ENCODE data around the gene CISH.

The CISH gene

GRCh38 chr3:50628601-50629000 lies 17.0 kb upstream of the CISH start:
- Histone ChIP-seq H3K9me2 (replicated peaks; ENCODE audit: low read depth, low read length) (no peaks in the 10 kb centered on the region), H3K4me1 (ENCODE audit: insufficient read depth, low read length, poor library complexity, severe bottlenecking) (peaks cover 97% of the 10 kb centered on the region), H3K36me3 (ENCODE audit: insufficient read depth, low read length) (peaks cover 8% of the 10 kb centered on the region; the same call in 1 of the 2 replicates), H3K9ac (ENCODE audit: low read depth, low read length, poor library complexity, severe bottlenecking) (peak overlapping the region; percentile 98), H3K9me3 (ENCODE audit: insufficient read depth, low read depth, low read length) (no peaks in the 10 kb centered on the region), H3K27me3 (ENCODE audit: insufficient read depth, low read length, poor library complexity, severe bottlenecking) (no peaks in the 10 kb centered on the region), H3K4me2 (ENCODE audit: low read depth, low read length, poor library complexity, severe bottlenecking) (peak overlapping the region; percentile 95), H3K79me2 (ENCODE audit: insufficient read depth, low read length) (peaks cover 99% of the 10 kb centered on the region), H4K20me1 (ENCODE audit: insufficient read depth, low read length, poor library complexity, severe bottlenecking) (peaks cover 62% of the 10 kb centered on the region), H3F3A (ENCODE audit: low read depth) (peaks cover 18% of the 10 kb centered on the region; the same call in 1 of the 2 replicates), H3K4me3 (ENCODE audit: low read length, poor library complexity, severe bottlenecking) (no peak overlapping the region), H2AFZ (ENCODE audit: low read length) (no peak overlapping the region)
- TF ChIP-seq EZH2phosphoT487 (IDR thresholded peaks at IDR 0.05; ENCODE audit: borderline replicate concordance) (no peak), CTCF (conservative IDR thresholded peaks at IDR 0.05; ENCODE audit: low read length) (no peak)

DNA sequence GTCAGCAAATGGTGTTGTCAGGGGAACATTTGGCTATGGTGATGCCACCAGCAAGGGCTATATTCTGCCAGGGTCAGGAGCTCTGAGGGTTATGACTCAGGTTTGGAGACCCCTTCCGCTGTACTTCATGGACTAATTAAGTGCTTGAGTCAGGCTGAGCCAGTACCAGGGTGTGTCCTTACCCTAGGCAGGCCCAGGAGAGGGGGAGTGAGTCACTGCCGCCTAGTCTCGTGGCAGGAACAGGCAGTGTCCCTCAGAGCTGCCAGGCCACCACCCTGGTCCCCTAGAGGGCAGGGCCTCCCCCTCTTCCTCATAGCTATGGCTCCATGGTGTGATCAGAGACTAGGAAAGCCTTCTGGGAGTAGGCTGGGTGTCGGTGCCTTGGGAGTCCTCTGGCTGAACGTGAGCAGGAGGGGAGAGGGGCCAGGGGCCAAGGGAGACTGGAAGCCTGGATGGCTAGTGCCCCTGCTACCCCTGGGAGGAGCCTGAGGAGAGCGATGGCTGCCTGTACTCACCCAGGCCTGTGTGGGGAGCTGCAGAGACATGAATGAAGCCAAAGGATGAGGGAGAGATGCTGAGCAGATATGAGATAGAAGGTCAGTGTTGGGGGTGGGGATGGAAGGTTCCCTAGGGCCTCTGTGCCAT lies 16.0 kb upstream of the CISH start:
- TF ChIP-seq EZH2phosphoT487 (IDR thresholded peaks at IDR 0.05; ENCODE audit: borderline replicate concordance) (no peak), CTCF (conservative IDR thresholded peaks at IDR 0.05; ENCODE audit: low read length) (peak; percentile 78)
- H3K9me2 ChIP-seq (replicated peaks; ENCODE audit: low read depth, low read length), result no peaks in the 10 kb centered on the region
- peak overlapping the region; percentile 95 for H3K4me2 ChIP-seq (ENCODE audit: low read depth, low read length, poor library complexity, severe bottlenecking)
- no peak overlapping the region for H2AFZ ChIP-seq (ENCODE audit: low read length)
- no peaks in the 10 kb centered on the region for H3K27me3 ChIP-seq (ENCODE audit: insufficient read depth, low read length, poor library complexity, severe bottlenecking)
- H3K4me3 ChIP-seq (ENCODE audit: low read length, poor library complexity, severe bottlenecking), result peak overlapping the region; percentile 38
- peaks cover 97% of the 10 kb centered on the region for H3K4me1 ChIP-seq (ENCODE audit: insufficient read depth, low read length, poor library complexity, severe bottlenecking)
- H3K9ac ChIP-seq (ENCODE audit: low read depth, low read length, poor library complexity, severe bottlenecking), result peak overlapping the region; percentile 98
- peaks cover 99% of the 10 kb centered on the region for H3K79me2 ChIP-seq (ENCODE audit: insufficient read depth, low read length)
- H3F3A ChIP-seq (ENCODE audit: low read depth), result peaks cover 19% of the 10 kb centered on the region; the same call in 1 of the 2 replicates
- H3K36me3 ChIP-seq (ENCODE audit: insufficient read depth, low read length), result peaks cover 9% of the 10 kb centered on the region; the same call in 1 of the 2 replicates
- H4K20me1 ChIP-seq (ENCODE audit: insufficient read depth, low read length, poor library complexity, severe bottlenecking), result peaks cover 53% of the 10 kb centered on the region
- no peaks in the 10 kb centered on the region for H3K9me3 ChIP-seq (ENCODE audit: insufficient read depth, low read depth, low read length)

DNA sequence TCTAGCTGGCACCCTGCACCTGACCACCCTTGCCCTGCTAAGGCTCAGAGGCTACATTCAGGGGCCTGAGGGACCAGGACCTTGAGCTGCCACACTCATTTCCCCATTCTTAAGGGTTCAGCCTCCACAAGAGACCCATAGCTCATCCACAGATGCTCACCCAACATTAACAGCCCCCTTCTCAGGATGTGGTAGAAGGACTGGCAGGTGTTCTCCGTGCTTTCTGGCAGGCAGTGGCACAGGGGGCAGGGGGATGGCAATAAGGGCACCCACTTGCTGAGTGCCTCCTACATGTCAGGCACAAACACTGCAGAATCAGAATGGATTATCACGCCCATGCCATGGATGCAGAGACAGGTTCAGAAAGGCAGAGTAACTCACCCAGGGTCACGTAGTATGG lies 14.8 kb upstream of the CISH start:
- H3K27me3 ChIP-seq (ENCODE audit: insufficient read depth, low read length, poor library complexity, severe bottlenecking), result no peaks in the 10 kb centered on the region
- H3K4me2 ChIP-seq (ENCODE audit: low read depth, low read length, poor library complexity, severe bottlenecking), result peak overlapping the region; percentile 95
- no peaks in the 10 kb centered on the region for H3K9me3 ChIP-seq (ENCODE audit: insufficient read depth, low read depth, low read length)
- peaks cover 44% of the 10 kb centered on the region for H4K20me1 ChIP-seq (ENCODE audit: insufficient read depth, low read length, poor library complexity, severe bottlenecking)
- no peaks in the 10 kb centered on the region for H3K9me2 ChIP-seq (replicated peaks; ENCODE audit: low read depth, low read length)
- peak overlapping the region; percentile 97 for H3K4me3 ChIP-seq (ENCODE audit: low read length, poor library complexity, severe bottlenecking)
- peaks cover 10% of the 10 kb centered on the region; the same call in 1 of the 2 replicates for H3F3A ChIP-seq (ENCODE audit: low read depth)
- no peak overlapping the region for H2AFZ ChIP-seq (ENCODE audit: low read length)
- peaks cover 96% of the 10 kb centered on the region for H3K4me1 ChIP-seq (ENCODE audit: insufficient read depth, low read length, poor library complexity, severe bottlenecking)
- H3K79me2 ChIP-seq (ENCODE audit: insufficient read depth, low read length), result peaks cover 100% of the 10 kb centered on the region
- TF ChIP-seq EZH2phosphoT487 (IDR thresholded peaks at IDR 0.05; ENCODE audit: borderline replicate concordance) (no peak), CTCF (conservative IDR thresholded peaks at IDR 0.05; ENCODE audit: low read length) (0 out of 2 replicates have a peak, but pooled peaks have one; percentile 17)
- H3K36me3 ChIP-seq (ENCODE audit: insufficient read depth, low read length), result peaks cover 14% of the 10 kb centered on the region; the same call in 1 of the 2 replicates
- H3K9ac ChIP-seq (ENCODE audit: low read depth, low read length, poor library complexity, severe bottlenecking), result peak overlapping the region; percentile 98
